Breast epithelium (tissue), 3 donors: ENCODE measurements around the gene PCSK7.

Source experiments
- POLR2A ChIP-seq: fragments of 450-650 bp; IDR thresholded peaks from one replicate; pipeline ENCODE4 v1.6.1; 2016; ENCODE audit warnings: antibody characterized with exemption, mild to moderate bottlenecking, moderate library complexity
- TF ChIP-seq, protein P1 (sequence below), 3 donors: fragments of 450-650 bp; IDR thresholded peaks; one replicate each; pipeline ENCODE4 v1.5.1; 2016 to 2017; ENCODE audit warnings: antibody characterized with exemption in 3 of 3, mild to moderate bottlenecking in 3 of 3, moderate library complexity in 3 of 3

GRCh38 chr11:117225553-117226170, 6.2 kb downstream of the PCSK7 start:
- TF ChIP-seq, protein P1, sequence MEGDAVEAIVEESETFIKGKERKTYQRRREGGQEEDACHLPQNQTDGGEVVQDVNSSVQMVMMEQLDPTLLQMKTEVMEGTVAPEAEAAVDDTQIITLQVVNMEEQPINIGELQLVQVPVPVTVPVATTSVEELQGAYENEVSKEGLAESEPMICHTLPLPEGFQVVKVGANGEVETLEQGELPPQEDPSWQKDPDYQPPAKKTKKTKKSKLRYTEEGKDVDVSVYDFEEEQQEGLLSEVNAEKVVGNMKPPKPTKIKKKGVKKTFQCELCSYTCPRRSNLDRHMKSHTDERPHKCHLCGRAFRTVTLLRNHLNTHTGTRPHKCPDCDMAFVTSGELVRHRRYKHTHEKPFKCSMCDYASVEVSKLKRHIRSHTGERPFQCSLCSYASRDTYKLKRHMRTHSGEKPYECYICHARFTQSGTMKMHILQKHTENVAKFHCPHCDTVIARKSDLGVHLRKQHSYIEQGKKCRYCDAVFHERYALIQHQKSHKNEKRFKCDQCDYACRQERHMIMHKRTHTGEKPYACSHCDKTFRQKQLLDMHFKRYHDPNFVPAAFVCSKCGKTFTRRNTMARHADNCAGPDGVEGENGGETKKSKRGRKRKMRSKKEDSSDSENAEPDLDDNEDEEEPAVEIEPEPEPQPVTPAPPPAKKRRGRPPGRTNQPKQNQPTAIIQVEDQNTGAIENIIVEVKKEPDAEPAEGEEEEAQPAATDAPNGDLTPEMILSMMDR (IDR thresholded peaks at IDR 0.05), result no peak
- no peak for TF ChIP-seq POLR2A
